GM12891 (cell line): Measurements from ENCODE around the gene STX12. TPM values are rescaled to one million over a fixed set of nuclear protein-coding genes. Genes with fewer than 3 reads are reported as not detected.

ENCODE experiments used
- DNase-seq: peaks from one replicate; pipeline ENCODE4 v3.0.0; 2011; ENCODE audit warnings: low spot score; ENCODE audit not compliant: insufficient read length
- FAIRE-seq: peaks from 2 replicates; lab custom pipeline; 2011; peaks lifted over from hg19 to GRCh38; lab: Jason Lieb, UNC
- PAX5 ChIP-seq: IDR thresholded peaks from 2 replicates; pipeline ENCODE4 v1.6.1; 2011; ENCODE audit warnings: low read length, moderate library complexity, mild to moderate bottlenecking; ENCODE audit not compliant: insufficient read depth, severe bottlenecking
- POLR2A ChIP-seq: IDR thresholded peaks from 2 replicates; pipeline ENCODE4 v1.6.1; 2011; ENCODE audit warnings: low read depth, low read length, control low read depth
- POLR2AphosphoS5 ChIP-seq: IDR thresholded peaks from 2 replicates; pipeline ENCODE4 v1.6.1; 2011; ENCODE audit warnings: low read depth, low read length, control low read depth
- POU2F2 ChIP-seq: IDR thresholded peaks from 2 replicates; pipeline ENCODE4 v1.6.1; 2011; ENCODE audit warnings: low read depth, mild to moderate bottlenecking, control low read depth, low read length, moderate library complexity
- SPI1 ChIP-seq: IDR thresholded peaks from 2 replicates; pipeline ENCODE4 v1.6.1; 2011; ENCODE audit warnings: low read depth, low read length, control low read depth
- TAF1 ChIP-seq: IDR thresholded peaks from 2 replicates; pipeline ENCODE4 v1.6.1; 2011; ENCODE audit warnings: low read depth, low read length, control low read depth
- polyA plus RNA-seq: library from polyadenylated mRNA; unstranded; fragments of >200 nt; gene quantifications from one replicate; pipeline ENCODE4 v1.2.1, GENCODE V29; 2012; ENCODE audit warnings: low read depth, missing spikeins, inconsistent platforms; ENCODE audit not compliant: missing spikeins

The STX12 gene
- 14.7 TPM for polyA plus RNA-seq

DNA sequence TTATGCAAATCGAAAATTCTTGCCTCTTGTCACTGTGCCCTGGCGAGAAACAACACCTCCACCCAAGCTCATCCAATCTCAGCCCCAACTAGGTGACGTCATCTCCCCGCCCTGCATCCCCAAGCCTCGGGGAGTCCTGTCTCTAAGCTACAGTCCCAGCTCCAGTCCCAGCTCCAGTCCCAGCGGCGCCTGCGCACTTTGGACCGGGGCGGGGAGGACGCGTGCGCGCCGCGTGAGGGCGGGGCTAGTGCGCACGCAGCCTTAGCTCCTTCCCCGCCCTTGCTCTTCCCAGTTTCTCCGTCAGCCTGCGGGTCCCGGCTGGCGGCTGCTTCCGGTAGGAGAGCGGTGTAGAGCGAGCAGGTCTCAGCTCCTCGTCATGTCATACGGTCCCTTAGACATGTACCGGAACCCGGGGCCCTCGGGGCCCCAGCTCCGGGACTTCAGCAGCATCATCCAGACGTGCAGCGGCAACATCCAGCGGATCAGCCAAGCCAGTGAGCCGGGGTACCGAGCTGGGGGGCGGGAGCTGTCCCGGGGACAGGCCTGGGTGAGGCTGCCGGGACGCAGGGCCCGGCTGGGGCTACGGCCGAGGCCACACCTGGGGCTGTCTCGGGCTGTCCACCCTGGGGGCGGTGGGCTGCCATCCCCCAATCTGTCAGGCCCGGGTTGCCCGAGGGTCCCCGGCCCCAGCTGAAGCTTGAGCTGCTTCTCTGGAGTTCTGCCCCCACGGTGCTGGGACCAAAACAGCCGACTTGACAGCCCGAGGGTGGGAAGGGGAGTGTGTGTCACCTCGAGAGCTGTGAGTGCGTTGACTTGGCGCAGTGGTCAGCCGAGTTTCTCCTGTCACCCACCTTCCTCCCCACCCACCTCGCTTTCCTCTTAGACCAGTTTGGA, at the start of gene STX12:
Gene STX12, plus strand, starts transcription at position 288 of the 894 bp plus-strand sequence. Its CDS starts 89 bp downstream, at position 377.
- TF ChIP-seq POU2F2 (peak; percentile 90), TAF1 (peak; percentile 69), POLR2A (no peak; the same call in 1 of the 2 replicates), PAX5 (no peak), POLR2AphosphoS5 (peak; percentile 67; the same call in 1 of the 2 replicates)
- FAIRE-seq = peak; percentile 98
- peak; percentile 87 for DNase-seq

DNA sequence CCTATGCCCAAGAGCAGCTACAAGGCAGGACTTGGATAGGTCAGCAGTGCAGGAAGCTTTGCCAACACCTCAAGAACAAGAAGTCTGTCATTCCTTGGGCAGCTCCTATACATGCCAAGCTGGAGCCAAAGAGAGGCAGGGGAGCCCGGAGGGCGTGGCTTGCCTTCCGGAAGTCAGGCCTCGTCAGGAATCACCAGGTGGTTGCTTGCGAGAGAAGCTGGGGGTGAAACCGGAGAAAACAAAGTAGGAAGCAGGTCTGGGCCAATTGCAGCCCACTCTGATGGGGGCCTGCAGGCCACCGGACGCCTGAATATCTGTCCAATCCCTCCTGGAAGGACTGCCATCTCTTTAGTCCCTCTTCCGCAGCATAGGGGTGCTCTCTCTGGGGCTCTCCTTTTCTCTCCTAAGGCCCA, 48.1 kb upstream of the STX12 start:
- FAIRE-seq (no peak), DNase-seq (no peak)
- TF ChIP-seq POLR2A (no peak), POLR2AphosphoS5 (no peak), TAF1 (no peak), POU2F2 (no peak), SPI1 (no peak), PAX5 (no peak)

DNA sequence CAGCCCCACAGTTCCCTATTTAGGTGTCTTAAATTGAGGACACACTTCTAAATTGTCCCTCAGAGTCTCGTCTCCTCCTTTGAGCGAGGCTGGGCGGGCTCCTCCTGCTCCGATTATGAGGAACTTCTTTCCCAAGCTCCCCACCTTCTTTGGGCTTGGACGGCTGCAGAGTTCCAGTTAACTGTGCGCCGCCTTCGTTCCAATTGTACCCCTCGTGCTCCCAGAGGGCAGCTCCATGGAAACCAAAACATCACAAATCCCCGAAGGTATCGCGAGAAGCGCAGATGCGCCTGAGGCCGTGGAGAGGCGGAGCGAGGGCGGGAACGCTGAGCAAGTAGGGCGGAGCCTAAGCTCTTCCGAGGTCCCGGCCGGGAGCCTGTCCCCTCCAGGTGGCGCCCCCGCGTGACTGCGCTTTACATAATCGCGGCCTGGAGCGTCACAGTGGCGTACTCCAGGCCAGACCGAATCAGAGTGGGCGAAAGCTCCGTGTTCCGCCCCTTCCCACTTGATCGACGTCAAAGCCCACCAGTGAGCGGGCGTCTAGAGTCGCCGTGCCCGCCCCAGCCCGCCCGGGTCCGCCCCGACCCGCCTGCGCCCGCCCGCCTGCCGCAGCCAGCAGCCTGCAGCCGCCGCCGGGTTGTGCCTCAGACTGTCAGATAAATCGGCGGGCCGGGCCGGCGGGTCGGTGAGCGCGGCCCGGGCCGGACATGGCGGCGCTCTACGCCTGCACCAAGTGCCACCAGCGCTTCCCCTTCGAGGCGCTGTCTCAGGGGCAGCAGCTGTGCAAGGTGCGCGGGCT, 47.4 kb upstream of the STX12 start, which contains the start of gene FAM76A:
Gene FAM76A, plus strand, starts transcription at position 588 of the 799 bp plus-strand sequence. Its CDS starts 120 bp downstream, at position 708.
- peak; percentile 99 for FAIRE-seq
- TF ChIP-seq SPI1 = no peak
- TF ChIP-seq POLR2AphosphoS5 = no peak
- TF ChIP-seq PAX5 = peak; percentile 63
- TF ChIP-seq POU2F2 = peak; percentile 96
- TF ChIP-seq TAF1 = peak; percentile 21; the same call in 1 of the 2 replicates
- peak; percentile 45; the same call in 1 of the 2 replicates for TF ChIP-seq POLR2A
- peak; percentile 97 for DNase-seq

DNA sequence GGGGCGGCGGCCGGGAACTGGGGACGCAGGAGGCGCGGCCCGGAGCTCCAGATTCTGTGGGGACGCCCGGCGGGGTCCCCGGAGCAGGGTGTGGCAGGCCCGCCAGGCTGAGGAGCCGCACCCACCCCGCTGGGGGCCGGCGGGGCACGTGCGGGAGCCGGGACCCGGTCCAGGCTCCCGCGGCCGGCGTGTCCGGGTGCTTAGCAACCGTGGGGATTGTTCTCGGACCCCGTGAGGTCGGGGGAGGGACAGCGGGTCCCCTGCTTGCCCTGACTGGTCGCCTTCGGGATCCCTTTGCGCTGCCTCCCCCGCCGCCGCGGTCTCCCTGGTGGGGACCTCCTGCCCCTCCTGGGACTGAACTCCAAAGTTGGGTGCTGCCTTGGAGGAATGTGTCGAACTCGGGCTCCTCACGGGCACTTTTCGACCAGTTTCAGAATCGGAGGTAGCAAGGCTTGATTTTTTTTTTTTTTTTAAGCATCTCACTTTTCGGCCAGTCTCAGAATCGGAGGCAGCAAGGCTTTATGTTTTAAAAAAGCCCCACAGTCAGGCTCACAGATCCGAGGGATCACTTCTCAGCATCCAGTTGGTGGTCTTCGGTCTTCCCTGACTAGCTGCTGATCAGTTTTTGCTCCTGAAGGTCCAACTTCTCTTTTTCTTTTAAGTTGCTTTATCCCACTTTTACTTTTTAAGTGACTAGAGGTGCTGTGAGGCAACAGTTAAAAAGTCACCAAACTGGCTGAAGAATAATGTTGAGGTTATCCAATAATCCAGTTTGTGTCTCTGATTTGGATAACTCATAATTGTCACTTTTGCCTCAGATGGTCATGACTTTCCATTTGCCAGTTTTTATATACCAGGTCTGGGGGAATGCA, 46.6 kb upstream of the STX12 start:
- no peak for FAIRE-seq
- TF ChIP-seq TAF1 = no peak
- TF ChIP-seq POU2F2 = no peak
- no peak for TF ChIP-seq POLR2AphosphoS5
- TF ChIP-seq SPI1 = no peak
- no peak for TF ChIP-seq POLR2A
- no peak for TF ChIP-seq PAX5
- peak; percentile 56 for DNase-seq

DNA sequence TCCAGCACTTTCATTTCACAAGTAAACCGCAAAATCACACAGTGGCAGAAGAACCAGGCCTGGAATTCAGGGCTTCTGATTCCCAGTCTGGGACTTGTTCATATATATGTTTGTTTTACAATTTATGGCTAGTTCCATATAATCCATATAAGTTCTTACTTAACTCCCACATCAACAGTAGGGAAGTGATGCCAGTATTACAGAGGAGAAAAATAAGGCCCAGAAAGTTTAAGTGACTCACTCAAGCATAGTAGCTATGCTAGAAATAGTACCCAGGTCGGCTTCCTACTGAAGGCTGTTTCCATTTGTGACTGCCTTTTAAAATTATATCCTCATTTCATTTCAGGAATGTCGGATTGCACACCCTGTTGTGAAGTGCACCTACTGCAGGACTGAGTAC, 45.9 kb upstream of the STX12 start:
- FAIRE-seq (no peak), DNase-seq (no peak)
- TF ChIP-seq POU2F2 (no peak), SPI1 (no peak), POLR2A (no peak), PAX5 (no peak), POLR2AphosphoS5 (no peak), TAF1 (no peak)

DNA sequence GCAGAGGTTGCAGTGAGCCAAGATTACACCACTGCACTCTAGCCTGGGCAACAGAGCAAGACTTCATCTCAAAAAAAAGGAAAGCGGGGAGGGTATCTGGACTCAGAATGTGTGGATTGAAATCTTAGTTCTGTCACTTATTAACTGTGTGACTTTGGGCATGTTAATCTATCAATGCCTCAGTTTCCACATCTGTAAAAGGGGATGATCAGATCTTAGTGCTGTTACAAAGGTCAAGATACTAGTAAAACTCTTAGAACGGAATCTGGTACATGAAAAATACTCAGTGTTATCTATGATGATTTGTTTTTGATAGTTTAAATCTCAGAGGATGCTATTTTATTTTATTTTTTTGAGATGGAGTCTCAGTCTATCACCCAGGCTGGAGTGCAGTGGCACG, 36.8 kb upstream of the STX12 start:
- TF ChIP-seq POLR2AphosphoS5 = no peak
- TF ChIP-seq POLR2A = no peak
- TF ChIP-seq SPI1 = no peak
- FAIRE-seq (no peak), DNase-seq (no peak)

DNA sequence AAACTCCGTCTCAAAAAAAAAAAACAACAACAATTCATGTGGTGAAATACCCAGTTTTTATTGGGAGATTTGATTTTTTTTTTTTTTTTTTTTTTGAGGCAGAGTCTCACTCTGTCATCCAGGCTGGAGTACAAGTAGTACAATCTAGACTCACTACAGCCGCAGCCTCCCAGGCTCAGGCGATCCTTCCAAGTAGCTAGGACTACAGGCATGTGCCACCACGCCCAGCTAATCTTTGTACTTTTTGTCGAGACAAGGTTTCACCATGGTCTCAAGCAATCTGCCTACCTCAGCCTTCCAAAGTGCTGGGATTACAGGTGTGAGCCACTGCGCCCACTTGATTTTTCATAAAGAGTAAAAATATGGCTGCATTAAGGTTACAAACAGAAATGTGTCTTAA, 31.9 kb upstream of the STX12 start:
- no peak for FAIRE-seq
- no peak for DNase-seq
- TF ChIP-seq POLR2A (no peak), TAF1 (no peak), POU2F2 (no peak), POLR2AphosphoS5 (no peak), SPI1 (no peak), PAX5 (no peak)

DNA sequence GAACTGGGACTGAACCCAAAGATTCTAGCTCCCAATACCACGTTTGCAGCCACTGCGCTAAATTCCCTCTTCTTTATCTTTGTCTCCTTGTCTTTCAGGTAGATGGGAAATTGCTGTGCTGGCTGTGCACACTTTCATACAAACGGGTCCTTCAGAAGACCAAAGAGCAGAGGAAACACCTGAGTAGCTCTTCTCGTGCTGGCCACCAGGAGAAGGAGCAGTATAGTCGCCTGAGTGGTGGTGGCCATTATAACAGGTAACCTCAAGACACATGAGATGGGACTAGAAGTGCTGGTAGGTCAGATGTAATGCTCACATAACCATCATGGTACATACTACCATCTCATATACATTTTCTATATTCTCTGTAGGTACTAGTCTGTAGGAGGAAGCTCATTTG, 28.5 kb upstream of the STX12 start:
- TF ChIP-seq SPI1 = no peak
- no peak for TF ChIP-seq POU2F2
- TF ChIP-seq POLR2A = no peak
- TF ChIP-seq POLR2AphosphoS5 = no peak
- no peak for TF ChIP-seq TAF1
- TF ChIP-seq PAX5 = no peak

More for the DNA sequence above, 28.5 kb upstream of the STX12 start:
- FAIRE-seq = no peak
- no peak for DNase-seq
